ENCODE data around the gene CDH23.

The CDH23 gene

GRCh38 chr10:71444284-71445054, 47.7 kb downstream of the CDH23 start:
- no peak for DNase-seq

- DNase-seq = no peak
Measured at GRCh38 chr10:71447676-71448075, 51.0 kb downstream of the CDH23 start.

GRCh38 chr10:71448146-71448545, 51.4 kb downstream of the CDH23 start:
- no peak for DNase-seq

- no peak for DNase-seq
Measured at GRCh38 chr10:71449026-71449425, 52.3 kb downstream of the CDH23 start.

GRCh38 chr10:71451754-71452153, 55.0 kb downstream of the CDH23 start:
- no peak for DNase-seq

- no peak for DNase-seq
Measured at GRCh38 chr10:71453186-71453585, 56.5 kb downstream of the CDH23 start.

GRCh38 chr10:71454347-71454746, 57.6 kb downstream of the CDH23 start:
- DNase-seq = no peak

- DNase-seq = no peak
Measured at GRCh38 chr10:71455035-71455434, 58.3 kb downstream of the CDH23 start.

GRCh38 chr10:71456631-71457030, 59.9 kb downstream of the CDH23 start:
- DNase-seq = no peak

- DNase-seq = no peak
Measured at GRCh38 chr10:71457908-71458307, 61.2 kb downstream of the CDH23 start.

GRCh38 chr10:71458387-71458786, 61.7 kb downstream of the CDH23 start:
- DNase-seq = no peak

GRCh38 chr10:71459513-71459912, 62.8 kb downstream of the CDH23 start:
- DNase-seq = no peak

GRCh38 chr10:71460615-71461014, 63.9 kb downstream of the CDH23 start:
- DNase-seq = no peak

- no peak for DNase-seq
Measured at GRCh38 chr10:71461457-71461856, 64.7 kb downstream of the CDH23 start.

- no peak for DNase-seq
Measured at GRCh38 chr10:71462062-71462935, 65.6 kb downstream of the CDH23 start.

GRCh38 chr10:71463111-71463510, 66.4 kb downstream of the CDH23 start:
- DNase-seq = no peak

- no peak for DNase-seq
Measured at GRCh38 chr10:71465551-71466252, 69.0 kb downstream of the CDH23 start.

GRCh38 chr10:71466330-71466729, 69.6 kb downstream of the CDH23 start:
- no peak for DNase-seq

- DNase-seq = no peak
Measured at GRCh38 chr10:71467161-71467560, 70.4 kb downstream of the CDH23 start.

GRCh38 chr10:71467569-71468362, 71.0 kb downstream of the CDH23 start:
- DNase-seq = no peak

- no peak for DNase-seq
Measured at GRCh38 chr10:71468363-71469094, 71.8 kb downstream of the CDH23 start.

GRCh38 chr10:71471006-71471405, 74.3 kb downstream of the CDH23 start:
- no peak for DNase-seq

All from activated naive CD4-positive, alpha-beta T cell (primary cell).